Stomach smooth muscle (tissue), 2 donors: ENCODE measurements around the gene LMNTD2.
A peak's percentile ranks its signal among the peaks of the same experiment; 100 is the strongest.

Source experiments
- H3K27ac ChIP-seq: one replicate; pipeline ENCODE4 v1.7.0; 2013; ENCODE audit warnings: mild to moderate bottlenecking, low read length, inconsistent platforms
- H3K27me3 ChIP-seq, 2 donors: one replicate each; pipeline ENCODE4 v1.7.0; 2013; ENCODE audit warnings: low read length in 2 of 2; ENCODE audit not compliant: insufficient read depth in 2 of 2, control insufficient read depth in 1 of 2
- H3K36me3 ChIP-seq, 2 donors: one replicate each; pipeline ENCODE4 v1.7.0; 2013; ENCODE audit warnings: low read length in 2 of 2; ENCODE audit not compliant: control insufficient read depth in 2 of 2, insufficient read depth in 2 of 2
- H3K4me1 ChIP-seq: one replicate; pipeline ENCODE4 v1.7.0; 2013; ENCODE audit warnings: low read length; ENCODE audit not compliant: control insufficient read depth, insufficient read depth
- H3K4me3 ChIP-seq, 2 donors: one replicate each; pipeline ENCODE4 v1.7.0; 2013; ENCODE audit warnings: low read length in 2 of 2
- H3K9ac ChIP-seq, 2 donors: one replicate each; pipeline ENCODE4 v1.7.0; 2013; ENCODE audit warnings: low read length in 2 of 2, mild to moderate bottlenecking in 1 of 2
- H3K9me3 ChIP-seq, 2 donors: one replicate each; pipeline ENCODE4 v1.7.0; 2013; ENCODE audit warnings: low read length in 2 of 2; ENCODE audit not compliant: control insufficient read depth in 2 of 2
- donor health status: healthy.
- donor health status: Pancreatic carcinoma.

Gene LMNTD2

GRCh38 chr11:504994-505344 lies 55.6 kb downstream of the LMNTD2 start:
- Histone ChIP-seq H3K4me1 (peaks cover 44% of the 10 kb centered on the region), H3K36me3 (peaks cover 17 to 20% of the 10 kb centered on the region in 2 donors), H3K27me3 (no peaks in the 10 kb centered on the region), H3K27ac (peak overlapping the region; percentile 53), H3K9ac (peak overlapping the region in 1 of 2 donors; percentile 64), H3K9me3 (no peaks in the 10 kb centered on the region), H3K4me3 (peak overlapping the region; percentile 56 to 90)
